Gastrocnemius medialis (tissue), 4 donors: Measurements from ENCODE around the gene KRT16. TPM values are rescaled to one million over a fixed set of nuclear protein-coding genes. Genes with fewer than 3 reads are reported as not detected.
"Not testable (repeated sequence)": the region's sequence is repeated elsewhere in the genome, so short reads cannot be mapped to it uniquely, and the experiment has no call there.

Experiments used
- ATAC-seq, 2 donors: fragments of 150-250 bp; one replicate each; pipeline ENCODE4 v1.9.1; 2016
- DNase-seq, 2 donors: peaks; one replicate each; pipeline ENCODE4 v3.0.0-alpha.2; 2019
- H3K27ac ChIP-seq, 4 donors: fragments of 200-600 bp; sonication (generic); 1 replicate in 1 of 4; 2 replicates in 3 of 4; pipeline ENCODE4 v1.5.1; 2016 to 2018; ENCODE audit warnings: mild to moderate bottlenecking in 2 of 4, moderate library complexity in 1 of 4
- H3K27me3 ChIP-seq, 3 donors: fragments of 200-600 bp; sonication (generic) in 2 of 3; 1 replicate in 1 of 3; 2 replicates in 2 of 3; pipeline versions ENCODE4 v1.5.1 to v1.6.0; 2016 to 2019; ENCODE audit warnings: mild to moderate bottlenecking in 1 of 3, moderate library complexity in 1 of 3
- H3K36me3 ChIP-seq, 2 donors: fragments of 200-600 bp; sonication (generic) in 1 of 2; one replicate each; pipeline ENCODE4 v1.5.1; 2017 to 2018
- H3K4me1 ChIP-seq, 2 donors: fragments of 200-600 bp; sonication (generic) in 1 of 2; one replicate each; pipeline ENCODE4 v1.5.1; 2016 to 2017; ENCODE audit warnings: mild to moderate bottlenecking in 2 of 2
- H3K4me3 ChIP-seq, 4 donors: fragments of 200-600 bp; sonication (generic) in 3 of 4; 1 replicate in 1 of 4; 2 replicates in 3 of 4; pipeline ENCODE4 v1.5.1; 2016 to 2019; ENCODE audit warnings: mild to moderate bottlenecking in 2 of 4
- H3K9me3 ChIP-seq, 3 donors: fragments of 200-600 bp; sonication (generic) in 2 of 3; 1 replicate in 1 of 3; 2 replicates in 2 of 3; pipeline ENCODE4 v1.5.1; 2016 to 2019
- CTCF ChIP-seq, 5 experiments: fragments of 450-650 bp in 3 of 5; fragments of 200-600 bp in 2 of 5; sonication (generic) in 2 of 5; IDR thresholded peaks in 4 of 5; conservative IDR thresholded peaks in 1 of 5; 1 replicate in 4 of 5; 2 replicates in 1 of 5; pipeline ENCODE4 v1.5.1; 2016 to 2019; ENCODE audit warnings: antibody characterized with exemption in 5 of 5, mild to moderate bottlenecking in 3 of 5, moderate library complexity in 3 of 5
- POLR2A ChIP-seq, 2 donors: fragments of 450-650 bp; IDR thresholded peaks; one replicate each; pipeline ENCODE4 v1.6.1; 2017; ENCODE audit warnings: antibody characterized with exemption in 2 of 2, mild to moderate bottlenecking in 2 of 2, moderate library complexity in 2 of 2
- in situ Hi-C, 4 donors: fragments of 200-750 bp; cut with MboI; loops; one replicate each; pipeline versions ENCODE4 v1.15.0 to v1.8.0; 2017; ENCODE audit warnings: low sequenced_read_pairs in 4 of 4
- intact Hi-C: fragments of 100-400 bp; cut with DNase I; formaldehyde crosslinking; loops from one replicate; pipeline ENCODE4 v1.15.1; 2023; ENCODE audit warnings: low total_unique reads
- total RNA-seq, 4 donors: library from RNA; depleted of rRNA; stranded (reverse); fragments of >200 nt; gene quantifications; one replicate each; pipeline versions ENCODE4 v1.1.0 to v1.2.3, GENCODE V29; 2016

Gene KRT16
- total RNA-seq, 4 donors from 2014 or later = 0.34 TPM; not detected in 3

DNA sequence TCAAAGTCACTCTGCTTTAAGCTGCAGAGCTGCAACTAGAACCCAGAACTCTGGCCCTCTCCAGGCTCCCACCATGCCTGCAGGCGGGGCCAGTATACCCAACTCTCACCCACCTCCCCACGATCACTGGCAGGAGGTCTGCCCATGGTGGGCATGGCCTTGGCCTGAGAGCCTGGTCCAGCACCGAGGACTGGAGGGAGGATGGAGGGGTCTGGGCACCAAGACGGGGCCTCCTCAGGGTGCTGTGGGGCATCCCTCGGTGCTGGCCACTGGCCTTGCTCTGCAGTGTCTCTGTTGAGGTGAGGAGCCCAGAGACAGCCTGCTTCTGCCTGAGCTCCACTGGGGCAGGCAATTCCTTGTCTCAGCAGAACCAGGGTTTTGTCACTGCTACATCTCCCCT lies 1.5 kb upstream of the KRT16 start:
- Histone ChIP-seq H3K4me1 (no peaks in the 10 kb centered on the region), H3K27ac (no peak overlapping the region), H3K4me3 (no peak overlapping the region), H3K27me3 (peaks cover 0 to 2% (median 0%) of the 10 kb centered on the region in 3 donors), H3K9me3 (no peaks in the 10 kb centered on the region), H3K36me3 (no peaks in the 10 kb centered on the region)
- intact Hi-C loops = no loop called here
- no peak for TF ChIP-seq POLR2A (IDR thresholded peaks at IDR 0.05)
- DNase-seq (no peak), ATAC-seq (no peak)
- in situ Hi-C loops = no loop called here

- Histone ChIP-seq H3K27ac (no peak overlapping the region), H3K4me1 (no peaks in the 10 kb centered on the region), H3K9me3 (no peaks in the 10 kb centered on the region), H3K36me3 (no peaks in the 10 kb centered on the region), H3K27me3 (peaks cover 0 to 3% (median 0%) of the 10 kb centered on the region in 3 donors), H3K4me3 (no peak overlapping the region)
- TF ChIP-seq CTCF (IDR thresholded peaks at IDR 0.05 in 4 of 5, conservative IDR thresholded peaks at IDR 0.05 in 1 of 5) (no peak), POLR2A (IDR thresholded peaks at IDR 0.05) (no peak)
- ATAC-seq = no peak
- intact Hi-C loops (no loop called here), in situ Hi-C loops (no loop called here)
- DNase-seq = no peak
These were observed 913 bp upstream of the KRT16 start for GRCh38 chr17:41613277-41614082.

- no peak for DNase-seq
- no peaks in the 10 kb centered on the region for H3K36me3 ChIP-seq
- ATAC-seq = no peak
- no peaks in the 10 kb centered on the region for H3K4me1 ChIP-seq
- no peak overlapping the region for H3K4me3 ChIP-seq
- no peak overlapping the region for H3K27ac ChIP-seq
- no peak for TF ChIP-seq CTCF (IDR thresholded peaks at IDR 0.05 in 4 of 5, conservative IDR thresholded peaks at IDR 0.05 in 1 of 5)
- TF ChIP-seq POLR2A (IDR thresholded peaks at IDR 0.05) = no peak
- in situ Hi-C loops = no loop called here
- H3K9me3 ChIP-seq = no peaks in the 10 kb centered on the region
- H3K27me3 ChIP-seq = peaks cover 0 to 4% (median 0%) of the 10 kb centered on the region in 3 donors
- intact Hi-C loops = no loop called here
These were observed 1.5 kb downstream of the KRT16 start for GRCh38 chr17:41610965-41611640.

- H3K36me3 ChIP-seq, H3K27me3 ChIP-seq, H3K27ac ChIP-seq: not testable (repeated sequence)
These were observed 2.5 kb downstream of the KRT16 start for GRCh38 chr17:41610061-41610517.

GRCh38 chr17:41606930-41607329 lies 5.6 kb downstream of the KRT16 start:
- H3K27ac ChIP-seq, in situ Hi-C loops: not testable (repeated sequence)

More at GRCh38 chr17:41610061-41610517, 2.5 kb downstream of the KRT16 start:
- H3K4me1 ChIP-seq, intact Hi-C loops, DNase-seq, ATAC-seq, H3K4me3 ChIP-seq, in situ Hi-C loops, H3K9me3 ChIP-seq: not testable (repeated sequence)

DNA sequence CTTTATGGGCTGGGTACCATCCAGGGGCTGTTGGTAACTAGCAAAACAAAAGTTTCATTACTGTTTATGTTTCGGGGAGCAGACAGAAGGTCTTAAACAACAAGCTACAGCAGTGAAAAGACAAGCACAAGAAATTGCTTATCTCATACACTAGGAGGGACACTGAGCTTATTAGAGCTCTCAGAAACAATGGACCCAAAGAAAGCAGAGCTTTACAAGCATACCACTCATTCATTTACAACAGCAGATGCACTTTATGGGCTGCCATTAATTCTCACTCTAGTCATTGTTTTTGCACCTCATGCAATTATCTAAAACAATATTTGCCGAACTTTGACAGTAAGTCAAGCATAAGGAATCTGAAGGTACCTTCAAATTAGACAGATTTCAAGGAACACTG lies 10.0 kb downstream of the KRT16 start:
- Histone ChIP-seq H3K9me3 (no peaks in the 10 kb centered on the region), H3K4me1 (no peaks in the 10 kb centered on the region), H3K36me3 (no peaks in the 10 kb centered on the region), H3K4me3 (no peak overlapping the region), H3K27me3 (no peaks in the 10 kb centered on the region), H3K27ac (no peak overlapping the region)
- DNase-seq (no peak), ATAC-seq (no peak)
- in situ Hi-C loops = no loop called here
- TF ChIP-seq CTCF (IDR thresholded peaks at IDR 0.05 in 4 of 5, conservative IDR thresholded peaks at IDR 0.05 in 1 of 5) = no peak
- no peak for TF ChIP-seq POLR2A (IDR thresholded peaks at IDR 0.05)
- intact Hi-C loops = no loop called here

More at GRCh38 chr17:41606930-41607329, 5.6 kb downstream of the KRT16 start:
- DNase-seq, ATAC-seq, H3K9me3 ChIP-seq, intact Hi-C loops, H3K4me1 ChIP-seq, H3K27me3 ChIP-seq, H3K4me3 ChIP-seq, H3K36me3 ChIP-seq: not testable (repeated sequence)
